ENCODE measurements around the gene OLFM3. TPM values are rescaled to one million over a fixed set of nuclear protein-coding genes. Genes with fewer than 3 reads are reported as not detected.

OLFM3 gene
- total RNA-seq, 1 experiment from 2014 or later = not detected

DNA sequence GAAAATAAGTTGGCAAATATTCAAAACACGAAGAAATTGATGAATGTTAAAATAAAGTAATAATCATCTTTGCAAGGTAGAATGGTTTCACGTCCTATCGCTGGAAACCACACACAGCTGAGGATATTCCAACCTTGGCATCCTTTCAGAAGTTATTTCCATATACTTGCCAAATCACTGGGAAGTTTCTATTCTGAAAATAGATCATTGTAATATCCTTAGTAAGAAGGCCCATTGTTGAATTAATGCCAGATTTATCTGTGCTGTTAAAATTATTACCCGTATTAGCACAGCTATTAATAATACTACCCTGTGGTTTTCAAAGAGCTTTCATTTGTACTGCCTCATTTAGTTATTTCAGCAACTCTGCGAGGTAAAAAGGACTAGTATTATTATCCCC lies 81.1 kb downstream of the OLFM3 start:
- BruUV-seq (replicated peaks) = no TSS peak
- H3K36me3 ChIP-seq (ENCODE audit: control insufficient read depth in 1 of 2, insufficient read depth in 2 of 2, low read length in 2 of 2) = no peaks in the 10 kb centered on the region
- H4K20me1 ChIP-seq (ENCODE audit: insufficient read depth) = no peaks in the 10 kb centered on the region
- no peaks in the 10 kb centered on the region for H3K79me2 ChIP-seq (ENCODE audit: insufficient read depth, low read length)
- no peak overlapping the region for H3K27ac ChIP-seq (ENCODE audit: low read depth, low read length)
- no peak overlapping the region for H3K4me2 ChIP-seq (ENCODE audit: low read length)
- intact Hi-C loops (cut with micrococcal nuclease) = no loop called here
- DNase-seq (ENCODE audit: low read depth, low spot score) = no peak
- no peaks in the 10 kb centered on the region for H3K9me2 ChIP-seq (ENCODE audit: insufficient read depth)
- H3K4me1 ChIP-seq (ENCODE audit: control insufficient read depth in 1 of 2, insufficient read depth in 2 of 2, low read length in 2 of 2) = no peaks in the 10 kb centered on the region
- CTCF ChIA-PET = no interaction called here
- RAD21 ChIA-PET (ENCODE audit: low non-redundant PET in 1 of 2, low total read pairs in 2 of 2, uncharacterized antibody in 2 of 2, unreplicated experiment in 2 of 2) = no interaction called here
- no peak overlapping the region for H3K9ac ChIP-seq (ENCODE audit: low read length)
- H3K4me3 ChIP-seq (replicated peaks in 1 of 2; ENCODE audit: low read depth in 1 of 2, low read length in 2 of 2) = no peak overlapping the region
- TF ChIP-seq RAD21 (IDR thresholded peaks at IDR 0.05; ENCODE audit: low read depth) (no peak), YY1 (IDR thresholded peaks at IDR 0.05; ENCODE audit: extremely low read depth, insufficient replicate concordance, low read depth, low read length) (no peak), TCF7L2 (IDR thresholded peaks at IDR 0.05; ENCODE audit: borderline replicate concordance, extremely low read depth, insufficient read depth, insufficient read length) (no peak), POLR2A (IDR thresholded peaks at IDR 0.05; ENCODE audit: borderline replicate concordance, extremely low read depth, insufficient read depth, insufficient read length) (no peak), EGR1 (IDR thresholded peaks at IDR 0.05; ENCODE audit: low read depth) (no peak), EZH2 (IDR thresholded peaks at IDR 0.05) (no peak), FOSL1 (IDR thresholded peaks at IDR 0.05; ENCODE audit: low read depth) (no peak), SIN3A (IDR thresholded peaks at IDR 0.05; ENCODE audit: low read depth) (no peak), ZBTB33 (IDR thresholded peaks at IDR 0.05; ENCODE audit: extremely low read depth, insufficient replicate concordance, low read length) (no peak), MAX (IDR thresholded peaks at IDR 0.05) (no peak), ELF1 (IDR thresholded peaks at IDR 0.05; ENCODE audit: borderline replicate concordance, low read depth) (no peak)
- TF ChIP-seq, protein P1, sequence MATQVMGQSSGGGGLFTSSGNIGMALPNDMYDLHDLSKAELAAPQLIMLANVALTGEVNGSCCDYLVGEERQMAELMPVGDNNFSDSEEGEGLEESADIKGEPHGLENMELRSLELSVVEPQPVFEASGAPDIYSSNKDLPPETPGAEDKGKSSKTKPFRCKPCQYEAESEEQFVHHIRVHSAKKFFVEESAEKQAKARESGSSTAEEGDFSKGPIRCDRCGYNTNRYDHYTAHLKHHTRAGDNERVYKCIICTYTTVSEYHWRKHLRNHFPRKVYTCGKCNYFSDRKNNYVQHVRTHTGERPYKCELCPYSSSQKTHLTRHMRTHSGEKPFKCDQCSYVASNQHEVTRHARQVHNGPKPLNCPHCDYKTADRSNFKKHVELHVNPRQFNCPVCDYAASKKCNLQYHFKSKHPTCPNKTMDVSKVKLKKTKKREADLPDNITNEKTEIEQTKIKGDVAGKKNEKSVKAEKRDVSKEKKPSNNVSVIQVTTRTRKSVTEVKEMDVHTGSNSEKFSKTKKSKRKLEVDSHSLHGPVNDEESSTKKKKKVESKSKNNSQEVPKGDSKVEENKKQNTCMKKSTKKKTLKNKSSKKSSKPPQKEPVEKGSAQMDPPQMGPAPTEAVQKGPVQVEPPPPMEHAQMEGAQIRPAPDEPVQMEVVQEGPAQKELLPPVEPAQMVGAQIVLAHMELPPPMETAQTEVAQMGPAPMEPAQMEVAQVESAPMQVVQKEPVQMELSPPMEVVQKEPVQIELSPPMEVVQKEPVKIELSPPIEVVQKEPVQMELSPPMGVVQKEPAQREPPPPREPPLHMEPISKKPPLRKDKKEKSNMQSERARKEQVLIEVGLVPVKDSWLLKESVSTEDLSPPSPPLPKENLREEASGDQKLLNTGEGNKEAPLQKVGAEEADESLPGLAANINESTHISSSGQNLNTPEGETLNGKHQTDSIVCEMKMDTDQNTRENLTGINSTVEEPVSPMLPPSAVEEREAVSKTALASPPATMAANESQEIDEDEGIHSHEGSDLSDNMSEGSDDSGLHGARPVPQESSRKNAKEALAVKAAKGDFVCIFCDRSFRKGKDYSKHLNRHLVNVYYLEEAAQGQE (IDR thresholded peaks at IDR 0.05; ENCODE audit: low read depth) = no peak
- TF ChIP-seq, protein P2, sequence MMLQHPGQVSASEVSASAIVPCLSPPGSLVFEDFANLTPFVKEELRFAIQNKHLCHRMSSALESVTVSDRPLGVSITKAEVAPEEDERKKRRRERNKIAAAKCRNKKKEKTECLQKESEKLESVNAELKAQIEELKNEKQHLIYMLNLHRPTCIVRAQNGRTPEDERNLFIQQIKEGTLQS (IDR thresholded peaks at IDR 0.05) = no peak
- H2AFZ ChIP-seq (ENCODE audit: low read depth, low read length, poor library complexity, severe bottlenecking) = no peak overlapping the region
- ATAC-seq = no peak
- POLR2A ChIA-PET = no interaction called here
- no peaks in the 10 kb centered on the region for H3K27me3 ChIP-seq (ENCODE audit: insufficient read depth, low read length)
- no peaks in the 10 kb centered on the region for H3K9me3 ChIP-seq (ENCODE audit: control insufficient read depth in 1 of 2, insufficient read depth in 1 of 2, low read depth in 1 of 2, low read length in 2 of 2)
